ENCODE data around the gene POP4. TPM values are rescaled to one million over a fixed set of nuclear protein-coding genes. Genes with fewer than 3 reads are reported as not detected.
"Not testable (repeated sequence)": the region's sequence is repeated elsewhere in the genome, so short reads cannot be mapped to it uniquely, and the experiment has no call there.

POP4 gene, protein sequence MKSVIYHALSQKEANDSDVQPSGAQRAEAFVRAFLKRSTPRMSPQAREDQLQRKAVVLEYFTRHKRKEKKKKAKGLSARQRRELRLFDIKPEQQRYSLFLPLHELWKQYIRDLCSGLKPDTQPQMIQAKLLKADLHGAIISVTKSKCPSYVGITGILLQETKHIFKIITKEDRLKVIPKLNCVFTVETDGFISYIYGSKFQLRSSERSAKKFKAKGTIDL
- total RNA-seq = 100 to 1,000 TPM; 134 to 137 TPM

DNA sequence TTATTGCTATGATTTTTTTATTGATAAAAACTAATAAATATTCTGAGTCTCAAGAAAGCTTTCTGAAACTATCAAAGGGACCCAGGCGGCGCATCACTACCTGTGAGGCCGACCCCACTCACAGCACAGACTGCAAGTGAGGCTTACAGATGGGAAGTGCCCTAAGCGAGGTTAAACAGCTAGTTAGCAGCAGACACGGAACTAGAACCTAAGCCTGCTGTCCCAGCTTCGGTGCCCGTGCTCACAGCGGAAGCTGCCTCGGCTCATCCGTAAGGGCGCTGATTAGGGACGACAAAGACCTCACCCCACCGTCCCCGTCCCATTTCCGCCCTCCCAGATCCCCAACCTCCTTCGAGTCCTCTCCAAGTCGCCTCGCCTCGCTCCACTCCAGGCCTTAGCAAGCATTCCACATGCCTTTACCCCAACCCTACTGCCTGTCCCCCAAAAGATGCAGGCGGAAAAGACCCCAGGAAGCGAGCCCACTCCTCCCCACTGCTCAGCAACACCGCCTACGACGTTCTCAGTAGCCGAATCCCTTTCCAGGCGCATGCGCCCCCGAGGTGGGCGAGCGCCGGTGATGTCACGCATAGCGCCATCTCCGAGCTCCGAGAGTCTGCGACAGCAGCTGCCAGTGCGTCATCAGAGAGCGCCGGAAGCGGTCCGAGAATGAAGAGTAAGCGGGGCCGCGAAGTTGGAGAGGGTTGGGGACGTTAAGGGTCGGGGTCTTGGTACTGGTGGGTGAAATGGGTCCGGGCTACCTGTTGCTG is at the start of gene POP4:
TSS of gene POP4 (plus strand) at position 631 of the 767 bp plus-strand sequence. CDS start at position 667, 36 bp downstream.
- Mint-ChIP-seq H3K36me3 (peaks cover 5% of the 10 kb centered on the region), H3K27ac (peak within 1 kb of the TSS; percentile 99), H3K4me1 (peaks cover 18% of the 10 kb centered on the region), H3K27me3 (no peaks in the 10 kb centered on the region), H3K4me3 (peak within 1 kb of the TSS; percentile 97), H3K9me3 (no peaks in the 10 kb centered on the region)
- DNase-seq = peak; percentile 98

DNA sequence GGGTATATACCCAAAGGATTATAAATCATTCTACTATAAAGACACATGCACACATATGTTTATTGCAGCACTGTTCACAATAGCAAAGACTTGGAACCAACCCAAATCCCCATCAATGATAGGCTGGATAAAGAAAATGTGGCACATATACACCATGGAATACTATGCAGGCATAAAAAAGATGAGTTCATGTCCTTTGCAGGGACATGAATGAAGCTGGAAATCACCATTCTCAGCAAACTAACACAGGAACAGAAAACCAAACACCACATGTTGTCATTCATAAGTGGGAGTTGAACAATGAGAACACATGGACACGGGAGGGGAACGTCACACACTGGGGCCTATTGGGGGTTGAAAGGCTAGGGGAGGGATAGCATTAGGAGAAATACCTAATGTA is 47.0 kb upstream of the POP4 start:
- H3K4me1 Mint-ChIP-seq, H3K27ac Mint-ChIP-seq, H3K4me3 Mint-ChIP-seq, H3K36me3 Mint-ChIP-seq, DNase-seq: not testable (repeated sequence)
- H3K27me3 Mint-ChIP-seq = peaks cover 37% of the 10 kb centered on the region
- H3K9me3 Mint-ChIP-seq = peaks cover 33% of the 10 kb centered on the region

DNA sequence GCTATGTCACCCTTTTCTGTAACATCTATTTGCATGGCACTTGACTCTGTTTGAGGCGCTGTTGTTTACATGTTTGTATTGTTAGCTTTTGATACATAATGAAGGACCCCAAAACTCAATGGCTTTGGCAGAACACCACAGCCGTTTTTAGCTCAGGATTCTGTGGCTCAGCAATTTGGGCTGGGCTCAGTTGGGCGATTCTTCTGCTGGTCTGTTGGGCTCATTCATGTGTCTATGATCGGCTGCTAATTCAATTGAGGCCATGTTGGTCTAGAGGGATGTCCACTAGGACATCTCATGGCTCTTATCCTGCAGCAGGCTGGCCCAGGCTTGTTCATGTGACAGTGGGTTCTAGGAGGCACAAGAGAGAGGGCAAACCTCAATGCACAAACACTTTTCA is 46.3 kb upstream of the POP4 start:
- Mint-ChIP-seq H3K4me1 (peaks cover 4% of the 10 kb centered on the region), H3K36me3 (no peaks in the 10 kb centered on the region), H3K4me3 (no peak overlapping the region), H3K9me3 (peaks cover 28% of the 10 kb centered on the region), H3K27ac (no peak overlapping the region), H3K27me3 (peaks cover 37% of the 10 kb centered on the region)
- no peak for DNase-seq

DNA sequence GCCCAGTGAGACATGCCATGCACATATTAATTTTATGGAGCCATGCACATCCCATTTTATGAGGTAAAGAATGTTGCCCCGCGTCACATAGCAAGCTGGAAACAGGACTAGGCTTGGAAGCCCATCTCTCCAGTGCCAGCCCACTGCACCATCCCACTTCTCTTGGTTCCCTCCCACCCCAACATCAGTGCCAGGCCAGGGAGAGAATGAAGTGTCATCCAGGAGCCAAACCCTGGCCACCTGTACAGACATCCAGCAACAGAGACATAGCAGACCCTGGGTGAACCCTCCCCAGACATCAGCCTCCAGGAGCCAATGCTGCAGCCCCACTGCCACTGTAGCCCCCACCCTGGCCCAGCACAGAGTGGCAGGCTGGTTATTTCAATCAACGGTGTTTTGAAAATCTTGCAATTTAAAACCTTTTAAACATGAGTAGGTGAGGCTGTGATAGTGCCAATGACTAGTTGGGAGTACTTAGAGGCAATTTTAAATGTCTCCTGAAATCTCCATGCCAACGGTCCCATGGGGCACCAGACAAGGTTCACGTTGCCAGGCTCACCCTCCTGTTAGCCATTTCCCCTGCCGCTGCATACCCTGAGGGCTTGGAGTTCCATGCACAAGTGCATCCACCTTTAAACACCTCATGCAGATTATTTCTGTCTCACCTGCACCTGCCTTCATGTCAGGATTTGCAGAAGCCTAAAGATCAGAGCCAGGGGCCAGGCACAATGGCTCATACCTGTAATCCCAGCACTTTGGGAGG is 45.6 kb upstream of the POP4 start:
- Mint-ChIP-seq H3K27me3 (peaks cover 36% of the 10 kb centered on the region), H3K27ac (no peak overlapping the region), H3K4me1 (peaks cover 6% of the 10 kb centered on the region), H3K4me3 (no peak overlapping the region), H3K36me3 (no peaks in the 10 kb centered on the region), H3K9me3 (peaks cover 22% of the 10 kb centered on the region)
- DNase-seq = no peak

DNA sequence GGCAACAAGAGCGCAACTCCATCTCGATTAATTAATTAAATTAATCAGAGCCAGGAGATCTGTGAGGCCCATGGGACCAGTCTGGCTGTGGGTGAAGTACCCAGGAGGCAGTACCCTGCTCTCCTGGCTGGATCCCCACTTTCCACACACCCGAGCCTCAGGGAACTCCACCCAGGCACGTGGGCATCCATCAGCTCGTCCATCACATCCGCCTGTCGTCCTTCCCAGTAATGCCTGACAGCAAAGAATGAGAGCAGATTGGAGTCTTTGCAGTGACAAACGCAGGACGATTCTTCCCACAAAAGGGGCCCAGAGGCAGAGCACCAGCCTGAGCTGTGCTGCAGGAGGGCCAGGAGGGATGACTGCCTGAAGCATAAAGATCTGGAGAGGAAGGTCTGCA is 44.5 kb upstream of the POP4 start:
- Mint-ChIP-seq H3K4me3 (no peak overlapping the region), H3K36me3 (no peaks in the 10 kb centered on the region), H3K9me3 (peaks cover 15% of the 10 kb centered on the region), H3K4me1 (peaks cover 6% of the 10 kb centered on the region), H3K27ac (no peak overlapping the region), H3K27me3 (peaks cover 33% of the 10 kb centered on the region)
- DNase-seq = no peak

DNA sequence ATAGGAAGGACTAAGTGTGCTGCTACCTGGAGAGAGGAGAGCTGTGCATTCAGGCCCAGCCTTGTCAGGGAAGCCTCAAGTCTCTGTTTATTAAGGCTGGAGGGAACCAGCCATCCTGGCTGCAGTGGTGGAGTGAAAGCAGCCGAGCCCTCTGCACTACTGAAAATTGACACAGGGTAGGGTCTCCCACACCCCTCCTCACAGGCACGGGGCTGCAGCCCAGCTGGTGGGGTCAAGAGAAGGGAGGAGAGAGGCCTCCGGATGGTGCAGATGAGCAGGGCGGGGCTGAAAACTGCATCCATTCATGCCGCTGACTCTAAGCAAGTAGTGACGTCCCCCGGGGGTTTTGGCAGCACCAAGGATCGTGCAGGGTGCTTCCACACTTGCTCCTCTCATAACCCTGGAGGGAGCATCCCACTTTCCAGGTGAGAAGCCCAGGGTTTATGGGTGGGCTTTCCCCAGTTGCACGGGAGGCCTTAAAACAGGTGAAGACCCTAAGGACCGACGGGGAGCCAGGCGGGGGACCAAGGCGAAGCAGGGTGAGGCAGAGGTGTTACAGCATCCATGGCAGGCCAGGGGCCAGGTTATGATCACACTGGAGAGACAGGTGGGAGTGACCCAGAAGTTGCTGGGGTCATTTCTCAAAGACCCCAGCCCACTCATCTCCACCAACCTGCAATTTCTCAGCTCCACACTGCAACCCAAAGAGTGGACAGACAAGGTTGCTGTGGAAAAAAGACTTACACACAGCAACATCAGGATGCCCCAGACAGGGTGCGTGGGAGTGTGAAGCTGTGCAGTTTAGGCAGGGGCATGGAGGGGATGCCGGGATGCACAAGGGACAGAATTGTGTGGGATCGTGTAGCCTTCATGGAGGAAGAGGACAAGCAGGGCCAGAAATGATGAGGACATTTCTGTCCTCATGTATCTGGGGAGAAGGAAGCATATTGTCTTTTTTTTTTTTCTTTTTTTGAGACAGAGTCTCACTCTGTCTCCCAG is 43.5 kb upstream of the POP4 start:
- H3K4me3 Mint-ChIP-seq = no peak overlapping the region
- no peaks in the 10 kb centered on the region for H3K36me3 Mint-ChIP-seq
- H3K27me3 Mint-ChIP-seq = peaks cover 38% of the 10 kb centered on the region
- H3K27ac Mint-ChIP-seq = no peak overlapping the region
- H3K9me3 Mint-ChIP-seq = peaks cover 15% of the 10 kb centered on the region
- DNase-seq = no peak
- peaks cover 6% of the 10 kb centered on the region for H3K4me1 Mint-ChIP-seq

DNA sequence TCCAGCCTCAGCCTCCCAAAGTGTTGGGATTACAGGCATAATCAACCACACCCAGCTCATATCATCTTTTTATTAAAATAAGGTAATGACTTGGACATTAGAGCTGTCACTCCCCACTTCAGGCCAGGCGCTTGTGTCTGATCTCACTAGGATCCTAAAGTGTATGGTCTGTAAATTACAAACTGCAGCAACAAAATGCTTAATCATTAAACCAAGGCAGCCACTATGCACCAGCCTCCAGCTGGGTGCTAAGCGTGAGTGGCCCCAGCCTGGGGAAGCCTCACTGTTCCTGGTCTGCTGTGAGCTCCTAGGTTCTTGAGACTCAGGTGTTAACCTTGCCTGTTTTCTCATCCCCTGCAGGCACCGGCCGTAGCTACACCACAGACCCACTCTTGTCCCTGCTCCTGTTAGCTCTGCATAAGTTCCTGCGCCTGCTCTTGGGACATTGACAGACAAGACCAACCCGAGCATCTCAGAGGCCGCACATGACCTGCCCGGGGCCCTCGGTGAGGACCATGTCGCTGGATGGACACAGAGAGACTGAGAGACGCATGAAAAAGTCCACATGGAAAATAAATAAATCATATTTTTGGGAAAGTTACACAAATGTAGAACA is 42.5 kb upstream of the POP4 start:
- Mint-ChIP-seq H3K27me3 (peaks cover 39% of the 10 kb centered on the region), H3K9me3 (peaks cover 9% of the 10 kb centered on the region), H3K4me3 (no peak overlapping the region), H3K36me3 (no peaks in the 10 kb centered on the region), H3K4me1 (peaks cover 6% of the 10 kb centered on the region), H3K27ac (no peak overlapping the region)
- no peak for DNase-seq

DNA sequence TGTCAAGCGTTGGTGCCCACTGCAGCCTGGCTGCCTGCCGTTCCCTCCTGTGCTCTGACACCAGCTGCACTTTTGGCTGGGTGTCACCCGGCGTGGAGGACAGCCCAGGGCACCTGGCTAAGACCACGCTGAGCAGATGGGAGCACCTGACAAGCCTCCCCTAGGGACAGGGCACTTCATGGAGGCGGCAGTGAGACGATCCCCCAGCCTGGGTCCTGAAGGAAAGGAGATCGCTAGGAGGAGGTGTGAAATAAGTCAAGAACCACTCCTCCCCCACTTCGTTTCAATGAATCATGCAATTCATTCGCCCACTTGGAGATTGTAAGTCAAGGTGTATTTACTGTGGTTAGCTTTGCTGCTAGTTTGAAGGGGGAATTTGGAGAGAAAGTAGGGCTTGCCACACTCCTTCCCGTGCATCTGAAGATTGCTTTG is 41.5 kb upstream of the POP4 start:
- H3K27me3 Mint-ChIP-seq = peaks cover 39% of the 10 kb centered on the region
- no peak for DNase-seq
- peaks cover 4% of the 10 kb centered on the region for H3K9me3 Mint-ChIP-seq
- H3K4me3 Mint-ChIP-seq = no peak overlapping the region
- H3K36me3 Mint-ChIP-seq = no peaks in the 10 kb centered on the region
- no peak overlapping the region for H3K27ac Mint-ChIP-seq
- H3K4me1 Mint-ChIP-seq = peaks cover 6% of the 10 kb centered on the region

DNA sequence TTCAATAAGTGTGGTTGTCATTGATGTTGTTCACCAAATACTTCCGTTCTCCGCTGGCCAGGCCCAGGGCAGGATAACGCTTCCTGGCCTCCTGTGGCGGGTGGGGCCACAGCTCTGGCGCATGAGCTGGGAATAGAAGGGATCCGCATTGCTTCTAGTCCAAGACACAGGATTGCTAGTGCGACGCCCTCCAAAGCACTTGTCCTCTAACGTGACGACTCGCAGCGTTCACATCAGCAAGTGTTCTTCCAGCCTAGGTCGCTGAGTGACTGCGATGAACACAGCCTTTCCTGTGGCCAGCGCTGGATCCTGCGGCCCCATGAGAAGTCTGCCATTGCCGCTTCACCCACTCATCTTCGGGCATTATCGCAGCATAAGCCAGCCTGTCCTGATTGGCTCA is 40.9 kb upstream of the POP4 start:
- no peak for DNase-seq
- Mint-ChIP-seq H3K27ac (no peak overlapping the region), H3K27me3 (peaks cover 41% of the 10 kb centered on the region), H3K36me3 (no peaks in the 10 kb centered on the region), H3K4me3 (no peak overlapping the region), H3K4me1 (peaks cover 6% of the 10 kb centered on the region), H3K9me3 (no peaks in the 10 kb centered on the region)

DNA sequence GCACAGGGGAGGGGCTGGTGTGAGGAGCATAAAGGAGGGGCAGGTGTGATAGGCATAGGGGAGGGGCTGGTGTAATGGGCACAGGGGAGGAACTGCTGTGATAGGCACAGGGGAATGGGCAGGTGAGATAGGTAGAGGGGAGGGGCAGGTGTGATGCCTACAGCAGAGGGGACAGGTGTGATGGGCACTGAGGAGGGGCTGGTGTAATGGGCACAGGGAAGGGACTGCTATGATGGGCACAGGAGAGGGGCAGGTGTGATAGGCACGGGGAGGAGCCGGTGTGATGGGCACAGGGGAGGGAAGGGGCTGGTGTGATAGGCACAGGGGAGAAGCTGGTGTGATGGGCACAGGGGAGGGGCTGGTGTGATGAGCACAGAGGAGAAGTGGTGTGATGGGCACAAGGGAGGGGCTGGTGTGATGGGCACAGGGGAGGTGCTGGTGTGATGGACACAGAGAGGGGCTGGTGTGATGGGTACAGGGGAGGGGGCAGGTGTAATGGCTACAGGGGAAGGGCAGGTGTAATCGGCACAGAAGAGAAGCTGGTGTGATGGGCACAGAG is 39.5 kb upstream of the POP4 start:
- DNase-seq = no peak
- H3K27me3 Mint-ChIP-seq = peaks cover 52% of the 10 kb centered on the region
- H3K4me3 Mint-ChIP-seq = no peak overlapping the region
- peaks cover 6% of the 10 kb centered on the region for H3K4me1 Mint-ChIP-seq
- H3K36me3 Mint-ChIP-seq = no peaks in the 10 kb centered on the region
- H3K9me3 Mint-ChIP-seq = no peaks in the 10 kb centered on the region
- H3K27ac Mint-ChIP-seq = no peak overlapping the region

DNA sequence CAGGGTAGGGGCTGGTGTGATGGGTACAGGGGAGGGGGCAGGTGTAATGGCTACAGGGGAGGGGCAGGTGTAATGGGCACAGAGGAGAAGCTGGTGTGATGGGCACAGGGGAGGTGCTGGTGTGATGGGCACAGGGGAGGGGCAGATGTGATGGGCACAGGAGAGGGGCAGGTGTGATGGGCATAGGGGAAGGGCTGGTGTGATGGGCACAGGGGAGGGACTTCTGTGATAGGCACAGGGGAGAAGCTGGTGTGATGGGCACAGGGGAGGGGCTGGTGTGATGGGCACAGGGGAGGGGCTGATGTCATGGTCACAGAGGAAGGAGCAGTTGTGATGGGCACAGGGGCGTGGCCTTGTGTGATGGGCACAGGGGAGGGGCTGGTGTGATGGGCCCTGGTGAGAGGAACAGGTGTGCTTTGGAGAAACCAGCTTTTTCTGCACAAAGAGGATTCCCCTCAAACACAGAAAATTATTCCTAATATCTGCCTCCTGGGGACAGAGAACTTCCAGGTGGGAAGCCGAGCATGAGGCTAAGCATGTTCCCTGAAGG is 38.6 kb upstream of the POP4 start:
- Mint-ChIP-seq H3K9me3 (no peaks in the 10 kb centered on the region), H3K4me3 (no peak overlapping the region), H3K27ac (no peak overlapping the region), H3K27me3 (peaks cover 61% of the 10 kb centered on the region), H3K36me3 (no peaks in the 10 kb centered on the region), H3K4me1 (peaks cover 6% of the 10 kb centered on the region)
- no peak for DNase-seq

DNA sequence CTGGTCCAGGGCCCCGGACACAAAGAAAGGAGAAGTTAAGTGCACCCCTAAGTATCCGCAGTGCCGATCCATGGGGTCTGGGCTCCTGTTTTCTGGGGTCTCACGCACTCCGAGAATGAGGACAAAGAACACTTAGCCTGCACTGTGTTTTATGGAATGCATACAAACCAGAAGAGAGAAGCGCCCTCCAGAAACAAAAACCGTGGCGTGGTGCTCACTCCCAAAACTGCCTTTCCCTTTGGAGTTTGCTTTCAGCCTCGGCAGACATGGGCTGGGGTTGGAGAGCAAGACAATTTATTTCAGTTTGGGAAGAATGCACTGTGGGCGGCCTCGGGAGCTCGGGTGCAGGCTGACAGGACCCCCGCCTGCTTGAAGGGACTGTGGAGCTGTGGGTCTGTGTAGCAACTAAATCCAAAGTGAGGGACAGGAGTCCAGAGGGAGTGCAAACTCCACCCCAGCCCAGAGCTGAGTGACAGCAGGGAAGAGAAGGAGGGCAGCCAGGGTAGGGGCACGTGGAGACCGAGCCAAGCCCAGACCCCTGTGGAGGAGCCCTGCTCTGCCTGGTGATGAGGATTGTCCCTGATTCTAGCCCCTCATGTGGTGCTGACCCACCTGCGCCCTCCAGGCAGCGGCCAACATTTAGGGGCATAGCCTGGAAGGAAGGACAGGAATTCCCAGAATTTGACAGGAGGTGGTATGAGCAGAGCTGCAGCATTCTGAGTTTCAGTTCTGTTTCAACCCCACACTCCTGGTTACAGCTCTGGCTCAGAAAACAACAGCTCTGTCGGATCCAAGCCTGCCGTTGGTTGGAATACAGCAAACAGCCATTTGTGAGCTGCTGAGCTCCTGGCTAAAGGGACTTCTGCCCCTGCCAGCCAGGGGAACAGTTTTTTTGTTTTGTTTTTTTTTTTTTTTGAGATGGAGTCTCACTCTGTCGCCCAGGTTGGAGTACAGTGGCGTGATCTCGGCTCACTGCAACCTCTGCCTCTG is 37.8 kb upstream of the POP4 start:
- Mint-ChIP-seq H3K27me3 (peaks cover 60% of the 10 kb centered on the region), H3K36me3 (no peaks in the 10 kb centered on the region), H3K4me3 (no peak overlapping the region), H3K4me1 (peaks cover 6% of the 10 kb centered on the region), H3K27ac (no peak overlapping the region), H3K9me3 (no peaks in the 10 kb centered on the region)
- no peak for DNase-seq
